ENCODE data around the gene GJB5.

- TF ChIP-seq CTCF (IDR thresholded peaks at IDR 0.05) (no peak), POLR2AphosphoS5 (IDR thresholded peaks at IDR 0.05) (no peak), POLR2A (IDR thresholded peaks at IDR 0.05) (no peak)
These were observed 3.9 kb downstream of the GJB5 start for GRCh38 chr1:34758751-34759150.

All from sigmoid colon (tissue), 4 donors.